NCI-H69 (cell line): ENCODE measurements around the gene ZRANB3.

Experiments used
- DNase-seq: peaks from one replicate; lab custom pipeline; 2025; lab: John Stamatoyannopoulos, UW

ZRANB3 gene

GRCh38 chr2:135174049-135174809 is 356.8 kb downstream of the ZRANB3 start:
- DNase-seq: no peak

GRCh38 chr2:135169900-135170753 is 360.9 kb downstream of the ZRANB3 start:
- DNase-seq: no peak

- no peak for DNase-seq
These were observed 362.7 kb downstream of the ZRANB3 start for GRCh38 chr2:135168204-135168856.

- DNase-seq: no peak
These were observed 363.7 kb downstream of the ZRANB3 start for GRCh38 chr2:135167273-135167672.

DNA sequence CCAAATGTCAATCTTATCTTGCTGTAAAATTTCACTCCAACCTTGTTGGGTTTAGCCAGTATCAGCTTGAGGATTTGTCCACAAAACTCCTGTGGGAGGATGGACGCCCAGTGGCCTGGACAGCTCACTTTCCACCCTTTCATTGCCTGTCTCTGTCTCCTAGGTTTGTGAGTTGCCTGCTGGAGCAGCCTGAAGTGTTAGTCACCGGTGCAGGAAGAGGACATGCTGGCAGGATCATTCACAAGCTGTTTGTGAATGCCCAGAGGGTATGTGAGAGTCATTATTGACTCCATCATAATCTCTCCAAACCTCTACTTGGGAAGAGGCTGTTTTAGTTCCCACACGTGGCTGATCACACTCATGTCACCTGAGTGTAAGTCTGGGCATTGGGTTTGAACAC is 366.6 kb downstream of the ZRANB3 start:
- DNase-seq: peak; percentile 83

GRCh38 chr2:135163901-135164300 is 367.1 kb downstream of the ZRANB3 start:
- DNase-seq: no peak

GRCh38 chr2:135163306-135163705 is 367.7 kb downstream of the ZRANB3 start:
- no peak for DNase-seq

DNA sequence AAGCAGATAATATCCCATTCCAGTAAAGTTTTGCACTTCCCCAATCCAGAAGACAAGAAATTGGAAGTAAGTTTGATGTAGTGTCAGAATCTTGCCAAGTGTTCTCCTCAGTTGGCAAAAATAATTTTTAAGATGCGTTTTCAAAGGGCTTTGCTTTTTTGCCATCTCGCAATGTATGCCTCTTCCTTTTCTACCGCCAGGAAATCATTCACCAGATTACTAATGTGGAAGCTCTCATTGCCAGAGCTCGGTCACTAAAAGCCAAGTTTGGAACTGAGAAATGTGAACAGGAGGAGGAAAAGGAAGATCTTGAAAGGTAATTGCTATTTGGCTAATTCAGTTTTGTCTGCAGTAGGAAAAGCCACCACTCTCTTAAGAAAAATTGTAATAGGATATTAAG is 368.2 kb downstream of the ZRANB3 start:
- DNase-seq: no peak

GRCh38 chr2:135162377-135162776 is 368.6 kb downstream of the ZRANB3 start:
- DNase-seq: no peak

- DNase-seq: no peak
These were observed 371.8 kb downstream of the ZRANB3 start for GRCh38 chr2:135159191-135159590.

DNA sequence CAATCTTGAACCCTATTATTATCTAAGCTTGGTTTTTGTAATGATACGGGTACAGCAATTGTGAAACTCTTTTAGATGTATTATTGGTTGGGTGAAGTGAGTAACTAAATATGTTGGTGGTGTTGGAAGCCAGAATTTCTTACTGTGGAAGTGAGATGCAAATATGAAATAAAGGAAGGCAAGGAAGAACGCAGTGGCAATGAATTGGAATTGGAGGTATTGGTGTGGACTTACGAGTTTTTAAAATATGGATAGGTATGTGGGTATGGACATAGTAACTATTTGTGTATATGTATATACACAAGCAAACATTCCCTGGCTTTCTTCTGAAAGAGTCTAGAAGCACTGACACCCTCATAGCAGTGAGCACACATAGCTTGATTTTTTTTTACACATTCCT is 373.2 kb downstream of the ZRANB3 start:
- no peak for DNase-seq

GRCh38 chr2:135154962-135155361 is 376.1 kb downstream of the ZRANB3 start:
- DNase-seq: no peak

GRCh38 chr2:135152361-135152760 is 378.7 kb downstream of the ZRANB3 start:
- no peak for DNase-seq

DNA sequence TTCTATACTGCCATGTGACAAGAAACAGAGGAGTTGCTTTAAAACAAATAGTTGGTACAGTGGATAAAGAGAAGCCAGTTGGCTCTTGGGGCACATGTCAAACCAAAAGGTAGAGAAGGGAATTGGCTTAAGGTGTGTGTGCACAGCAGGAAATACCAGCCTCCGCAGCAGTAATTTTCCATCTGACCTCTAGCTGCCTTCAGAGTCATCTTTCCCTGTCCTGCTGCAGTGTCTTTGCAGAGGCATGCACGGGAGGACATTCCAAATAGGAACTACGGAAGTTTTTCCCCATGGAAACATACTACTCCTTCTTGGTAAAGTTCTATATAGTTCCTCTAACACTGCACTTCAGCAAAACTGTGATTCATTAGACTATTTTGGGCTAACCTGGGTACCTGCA is 379.4 kb downstream of the ZRANB3 start:
- DNase-seq: no peak

- DNase-seq: peak; percentile 39
These were observed 380.3 kb downstream of the ZRANB3 start for GRCh38 chr2:135150725-135151124.

- DNase-seq: no peak
These were observed 381.8 kb downstream of the ZRANB3 start for GRCh38 chr2:135149251-135149650.

GRCh38 chr2:135144343-135144742 is 386.7 kb downstream of the ZRANB3 start:
- no peak for DNase-seq

DNA sequence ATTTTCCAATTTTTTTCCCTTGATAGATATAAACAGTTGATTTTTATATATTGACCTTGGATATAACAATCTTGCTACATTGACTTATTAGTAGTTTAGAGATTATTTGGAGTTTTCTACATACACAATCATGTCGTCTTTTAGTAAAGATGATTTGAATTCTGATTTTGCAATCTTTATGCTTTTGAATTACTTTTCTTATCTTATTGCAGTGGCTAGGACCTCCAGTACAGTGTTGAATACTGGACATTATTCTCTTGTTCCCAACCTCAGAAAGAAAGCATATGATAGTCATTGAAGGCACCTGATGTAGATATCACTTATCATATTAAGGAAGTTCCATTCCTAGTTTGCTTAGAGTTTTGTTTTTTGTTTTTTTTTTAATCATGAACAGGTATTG is 388.7 kb downstream of the ZRANB3 start:
- DNase-seq: no peak

GRCh38 chr2:135140606-135141005 is 390.4 kb downstream of the ZRANB3 start:
- DNase-seq: no peak

DNA sequence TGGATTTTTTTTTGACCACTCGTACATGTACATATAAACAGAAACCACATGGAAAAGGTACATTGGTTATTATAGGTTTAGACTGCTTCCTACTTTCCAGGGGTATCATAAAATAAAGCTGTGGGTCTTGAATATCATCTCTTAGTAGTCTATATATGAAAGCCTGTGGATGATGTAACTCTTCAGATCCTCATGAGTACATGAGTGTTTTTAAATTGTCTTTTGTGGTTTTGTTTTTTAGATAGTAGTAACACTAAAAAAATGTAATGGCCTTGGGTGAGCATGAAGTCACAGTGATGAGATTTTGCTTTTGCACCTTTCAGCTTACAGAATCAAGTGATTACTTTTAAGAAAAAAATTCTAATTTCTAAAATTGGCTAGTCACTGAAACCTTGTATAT is 398.7 kb downstream of the ZRANB3 start:
- DNase-seq: no peak

- DNase-seq: no peak
These were observed 400.3 kb downstream of the ZRANB3 start for GRCh38 chr2:135130751-135131150.

DNA sequence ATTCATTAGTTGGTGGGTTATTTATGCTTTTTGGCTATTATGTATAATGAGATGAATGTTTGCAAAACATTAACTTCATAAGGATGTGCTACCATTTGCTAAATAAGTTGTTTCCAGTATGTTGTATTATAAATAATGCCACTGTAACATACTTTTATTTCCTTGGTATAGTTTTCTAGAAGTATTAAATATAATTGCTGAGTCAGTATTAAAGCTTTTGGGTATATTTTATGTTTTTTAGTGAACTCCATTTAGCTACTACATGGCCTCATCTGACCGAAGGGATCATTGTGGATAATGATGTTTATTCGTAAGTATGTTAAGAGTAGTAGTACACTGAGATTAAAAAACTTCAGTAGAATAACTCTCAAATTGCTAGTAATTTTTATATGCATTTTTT is 405.1 kb downstream of the ZRANB3 start:
- DNase-seq: no peak
